GM12878 (cell line): ENCODE data around the gene TMEM171.

Experiments used
- BHLHE40 ChIP-seq, 2 experiments: fragments of 450-650 bp in 1 of 2; IDR thresholded peaks; 2 replicates each; pipeline ENCODE4 v1.6.1; 2011 to 2017; ENCODE audit warnings: low read depth in 2 of 2, borderline replicate concordance in 1 of 2, improper control_type of control experiment in 1 of 2, low read length in 1 of 2, mild to moderate bottlenecking in 1 of 2
- CEBPB ChIP-seq, 2 experiments: fragments of 150-350 bp in 1 of 2; IDR thresholded peaks; 2 replicates each; pipeline ENCODE4 v1.6.1; 2012 to 2014; ENCODE audit warnings: low read depth in 2 of 2, low read length in 2 of 2, borderline replicate concordance in 1 of 2, inconsistent platforms in 1 of 2
- POLR2A ChIP-seq: IDR thresholded peaks from 2 replicates; pipeline ENCODE4 v1.6.1; 2011; ENCODE audit warnings: low read depth, mild to moderate bottlenecking, low read length
- RBBP5 ChIP-seq: fragments of 200-600 bp; sonication (generic); conservative IDR thresholded peaks from 2 replicates; pipeline ENCODE4 v1.6.1; 2016
- SREBF2 ChIP-seq: IDR thresholded peaks from 2 replicates; pipeline ENCODE4 v1.6.1; 2012; ENCODE audit warnings: mild to moderate bottlenecking, low read length
- ZNF274 ChIP-seq: IDR thresholded peaks from one replicate; pipeline ENCODE4 v1.8.0; 2011; ENCODE audit not compliant: insufficient read length, insufficient read depth
- TF ChIP-seq, protein P1 (sequence below): IDR thresholded peaks from 2 replicates; pipeline ENCODE4 v1.6.1; 2012; ENCODE audit warnings: low read depth, low read length, improper control_type of control experiment
- TF ChIP-seq, protein P2 (sequence below), 3 experiments: IDR thresholded peaks in 2 of 3; conservative IDR thresholded peaks in 1 of 3; 2 replicates each; pipeline ENCODE4 v1.5.1; 2011; ENCODE audit warnings: low read depth in 3 of 3, low read length in 3 of 3, mild to moderate bottlenecking in 3 of 3, control low read depth in 2 of 3, moderate library complexity in 2 of 3, inconsistent platforms in 1 of 3, mixed read lengths in 1 of 3; ENCODE audit not compliant: control insufficient read depth in 2 of 3, insufficient read depth in 1 of 3; ENCODE audit errors: extremely low read depth in 1 of 3
- TF ChIP-seq, protein P3 (sequence below): IDR thresholded peaks from 2 replicates; pipeline ENCODE4 v1.6.1; 2011; ENCODE audit warnings: low read depth, low read length, improper control_type of control experiment, borderline replicate concordance
- TF ChIP-seq, protein P4 (sequence below): IDR thresholded peaks from 2 replicates; pipeline ENCODE4 v1.6.1; 2012; ENCODE audit warnings: mild to moderate bottlenecking, low read depth, low read length
- TF ChIP-seq, protein P5 (sequence below): fragments of 450-650 bp; IDR thresholded peaks from 2 replicates; pipeline ENCODE4 v1.6.1; 2016; ENCODE audit warnings: mild to moderate bottlenecking, moderate library complexity, borderline replicate concordance

DNA sequence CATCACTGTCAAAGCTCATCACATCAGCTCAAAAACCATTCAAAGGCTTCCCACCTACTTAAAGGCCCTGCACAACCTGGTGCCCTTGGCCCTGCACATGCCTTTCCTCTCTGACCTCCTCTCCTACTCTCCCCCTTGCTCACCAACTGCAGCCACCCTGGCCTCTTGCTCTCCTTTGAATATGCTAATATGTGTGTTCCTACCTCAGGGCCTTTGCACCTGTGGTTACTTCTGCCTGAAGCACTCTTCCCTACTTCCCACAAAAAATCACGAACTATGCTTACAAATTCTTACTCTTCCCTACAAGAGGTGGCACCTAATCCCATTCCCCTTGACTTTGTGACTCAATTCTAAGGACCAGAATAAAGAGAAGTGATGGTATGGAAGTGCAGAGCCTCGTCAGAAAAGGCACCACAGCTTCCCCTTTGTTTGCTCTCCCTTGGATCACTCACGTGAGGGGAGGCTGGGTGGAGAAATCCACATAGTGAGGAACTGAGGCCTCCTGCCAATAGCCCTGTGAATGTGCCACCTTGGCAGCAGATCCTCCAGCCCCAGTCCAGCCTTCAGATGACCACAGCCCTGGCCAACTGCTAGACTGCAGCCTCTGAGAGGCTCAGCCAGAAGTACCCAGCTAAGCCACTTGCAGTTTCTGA lies 3.2 kb upstream of the TMEM171 start:
- TF ChIP-seq, protein P1, sequence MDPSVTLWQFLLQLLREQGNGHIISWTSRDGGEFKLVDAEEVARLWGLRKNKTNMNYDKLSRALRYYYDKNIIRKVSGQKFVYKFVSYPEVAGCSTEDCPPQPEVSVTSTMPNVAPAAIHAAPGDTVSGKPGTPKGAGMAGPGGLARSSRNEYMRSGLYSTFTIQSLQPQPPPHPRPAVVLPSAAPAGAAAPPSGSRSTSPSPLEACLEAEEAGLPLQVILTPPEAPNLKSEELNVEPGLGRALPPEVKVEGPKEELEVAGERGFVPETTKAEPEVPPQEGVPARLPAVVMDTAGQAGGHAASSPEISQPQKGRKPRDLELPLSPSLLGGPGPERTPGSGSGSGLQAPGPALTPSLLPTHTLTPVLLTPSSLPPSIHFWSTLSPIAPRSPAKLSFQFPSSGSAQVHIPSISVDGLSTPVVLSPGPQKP: no peak
- TF ChIP-seq POLR2A (no peak), ZNF274 (no peak), CEBPB (IDR thresholded peaks at IDR 0.05; ENCODE audit: borderline replicate concordance in 1 of 2, low read depth in 2 of 2, low read length in 2 of 2) (no peak), RBBP5 (no peak), SREBF2 (no peak), BHLHE40 (IDR thresholded peaks at IDR 0.05; ENCODE audit: borderline replicate concordance in 1 of 2, low read depth in 2 of 2, low read length in 1 of 2) (no peak)
- TF ChIP-seq, protein P2, sequence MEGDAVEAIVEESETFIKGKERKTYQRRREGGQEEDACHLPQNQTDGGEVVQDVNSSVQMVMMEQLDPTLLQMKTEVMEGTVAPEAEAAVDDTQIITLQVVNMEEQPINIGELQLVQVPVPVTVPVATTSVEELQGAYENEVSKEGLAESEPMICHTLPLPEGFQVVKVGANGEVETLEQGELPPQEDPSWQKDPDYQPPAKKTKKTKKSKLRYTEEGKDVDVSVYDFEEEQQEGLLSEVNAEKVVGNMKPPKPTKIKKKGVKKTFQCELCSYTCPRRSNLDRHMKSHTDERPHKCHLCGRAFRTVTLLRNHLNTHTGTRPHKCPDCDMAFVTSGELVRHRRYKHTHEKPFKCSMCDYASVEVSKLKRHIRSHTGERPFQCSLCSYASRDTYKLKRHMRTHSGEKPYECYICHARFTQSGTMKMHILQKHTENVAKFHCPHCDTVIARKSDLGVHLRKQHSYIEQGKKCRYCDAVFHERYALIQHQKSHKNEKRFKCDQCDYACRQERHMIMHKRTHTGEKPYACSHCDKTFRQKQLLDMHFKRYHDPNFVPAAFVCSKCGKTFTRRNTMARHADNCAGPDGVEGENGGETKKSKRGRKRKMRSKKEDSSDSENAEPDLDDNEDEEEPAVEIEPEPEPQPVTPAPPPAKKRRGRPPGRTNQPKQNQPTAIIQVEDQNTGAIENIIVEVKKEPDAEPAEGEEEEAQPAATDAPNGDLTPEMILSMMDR (IDR thresholded peaks at IDR 0.05 in 2 of 3, conservative IDR thresholded peaks at IDR 0.05 in 1 of 3; ENCODE audit: control insufficient read depth in 2 of 3, extremely low read depth in 1 of 3, insufficient read depth in 1 of 3, low read depth in 3 of 3, low read length in 3 of 3): no peak
- TF ChIP-seq, protein P3, sequence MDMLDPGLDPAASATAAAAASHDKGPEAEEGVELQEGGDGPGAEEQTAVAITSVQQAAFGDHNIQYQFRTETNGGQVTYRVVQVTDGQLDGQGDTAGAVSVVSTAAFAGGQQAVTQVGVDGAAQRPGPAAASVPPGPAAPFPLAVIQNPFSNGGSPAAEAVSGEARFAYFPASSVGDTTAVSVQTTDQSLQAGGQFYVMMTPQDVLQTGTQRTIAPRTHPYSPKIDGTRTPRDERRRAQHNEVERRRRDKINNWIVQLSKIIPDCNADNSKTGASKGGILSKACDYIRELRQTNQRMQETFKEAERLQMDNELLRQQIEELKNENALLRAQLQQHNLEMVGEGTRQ: no peak
- TF ChIP-seq, protein P4, sequence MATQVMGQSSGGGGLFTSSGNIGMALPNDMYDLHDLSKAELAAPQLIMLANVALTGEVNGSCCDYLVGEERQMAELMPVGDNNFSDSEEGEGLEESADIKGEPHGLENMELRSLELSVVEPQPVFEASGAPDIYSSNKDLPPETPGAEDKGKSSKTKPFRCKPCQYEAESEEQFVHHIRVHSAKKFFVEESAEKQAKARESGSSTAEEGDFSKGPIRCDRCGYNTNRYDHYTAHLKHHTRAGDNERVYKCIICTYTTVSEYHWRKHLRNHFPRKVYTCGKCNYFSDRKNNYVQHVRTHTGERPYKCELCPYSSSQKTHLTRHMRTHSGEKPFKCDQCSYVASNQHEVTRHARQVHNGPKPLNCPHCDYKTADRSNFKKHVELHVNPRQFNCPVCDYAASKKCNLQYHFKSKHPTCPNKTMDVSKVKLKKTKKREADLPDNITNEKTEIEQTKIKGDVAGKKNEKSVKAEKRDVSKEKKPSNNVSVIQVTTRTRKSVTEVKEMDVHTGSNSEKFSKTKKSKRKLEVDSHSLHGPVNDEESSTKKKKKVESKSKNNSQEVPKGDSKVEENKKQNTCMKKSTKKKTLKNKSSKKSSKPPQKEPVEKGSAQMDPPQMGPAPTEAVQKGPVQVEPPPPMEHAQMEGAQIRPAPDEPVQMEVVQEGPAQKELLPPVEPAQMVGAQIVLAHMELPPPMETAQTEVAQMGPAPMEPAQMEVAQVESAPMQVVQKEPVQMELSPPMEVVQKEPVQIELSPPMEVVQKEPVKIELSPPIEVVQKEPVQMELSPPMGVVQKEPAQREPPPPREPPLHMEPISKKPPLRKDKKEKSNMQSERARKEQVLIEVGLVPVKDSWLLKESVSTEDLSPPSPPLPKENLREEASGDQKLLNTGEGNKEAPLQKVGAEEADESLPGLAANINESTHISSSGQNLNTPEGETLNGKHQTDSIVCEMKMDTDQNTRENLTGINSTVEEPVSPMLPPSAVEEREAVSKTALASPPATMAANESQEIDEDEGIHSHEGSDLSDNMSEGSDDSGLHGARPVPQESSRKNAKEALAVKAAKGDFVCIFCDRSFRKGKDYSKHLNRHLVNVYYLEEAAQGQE: no peak
- TF ChIP-seq, protein P5, sequence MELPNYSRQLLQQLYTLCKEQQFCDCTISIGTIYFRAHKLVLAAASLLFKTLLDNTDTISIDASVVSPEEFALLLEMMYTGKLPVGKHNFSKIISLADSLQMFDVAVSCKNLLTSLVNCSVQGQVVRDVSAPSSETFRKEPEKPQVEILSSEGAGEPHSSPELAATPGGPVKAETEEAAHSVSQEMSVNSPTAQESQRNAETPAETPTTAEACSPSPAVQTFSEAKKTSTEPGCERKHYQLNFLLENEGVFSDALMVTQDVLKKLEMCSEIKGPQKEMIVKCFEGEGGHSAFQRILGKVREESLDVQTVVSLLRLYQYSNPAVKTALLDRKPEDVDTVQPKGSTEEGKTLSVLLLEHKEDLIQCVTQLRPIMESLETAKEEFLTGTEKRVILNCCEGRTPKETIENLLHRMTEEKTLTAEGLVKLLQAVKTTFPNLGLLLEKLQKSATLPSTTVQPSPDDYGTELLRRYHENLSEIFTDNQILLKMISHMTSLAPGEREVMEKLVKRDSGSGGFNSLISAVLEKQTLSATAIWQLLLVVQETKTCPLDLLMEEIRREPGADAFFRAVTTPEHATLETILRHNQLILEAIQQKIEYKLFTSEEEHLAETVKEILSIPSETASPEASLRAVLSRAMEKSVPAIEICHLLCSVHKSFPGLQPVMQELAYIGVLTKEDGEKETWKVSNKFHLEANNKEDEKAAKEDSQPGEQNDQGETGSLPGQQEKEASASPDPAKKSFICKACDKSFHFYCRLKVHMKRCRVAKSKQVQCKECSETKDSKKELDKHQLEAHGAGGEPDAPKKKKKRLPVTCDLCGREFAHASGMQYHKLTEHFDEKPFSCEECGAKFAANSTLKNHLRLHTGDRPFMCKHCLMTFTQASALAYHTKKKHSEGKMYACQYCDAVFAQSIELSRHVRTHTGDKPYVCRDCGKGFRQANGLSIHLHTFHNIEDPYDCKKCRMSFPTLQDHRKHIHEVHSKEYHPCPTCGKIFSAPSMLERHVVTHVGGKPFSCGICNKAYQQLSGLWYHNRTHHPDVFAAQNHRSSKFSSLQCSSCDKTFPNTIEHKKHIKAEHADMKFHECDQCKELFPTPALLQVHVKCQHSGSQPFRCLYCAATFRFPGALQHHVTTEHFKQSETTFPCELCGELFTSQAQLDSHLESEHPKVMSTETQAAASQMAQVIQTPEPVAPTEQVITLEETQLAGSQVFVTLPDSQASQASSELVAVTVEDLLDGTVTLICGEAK: no peak
